IPS DF 6.9 (cell line): Measurements from ENCODE around the gene MTCL3.

ENCODE experiments used
- DNase-seq: peaks from one replicate; pipeline ENCODE4 v3.0.0-alpha.2; 2013; ENCODE audit warnings: low read depth, low spot score
- H3K27ac ChIP-seq: one replicate; pipeline ENCODE4 v1.5.1; 2013; ENCODE audit warnings: low read length, control low read depth
- H3K27me3 ChIP-seq: 2 replicates; pipeline ENCODE4 v1.6.1; 2013; ENCODE audit warnings: mild to moderate bottlenecking, low read length; ENCODE audit not compliant: control insufficient read depth, insufficient read depth
- H3K36me3 ChIP-seq: 2 replicates; pipeline ENCODE4 v1.6.1; 2013; ENCODE audit warnings: low read length; ENCODE audit not compliant: control insufficient read depth, insufficient read depth
- H3K4me1 ChIP-seq: 2 replicates; pipeline ENCODE4 v1.6.1; 2013; ENCODE audit warnings: low read length; ENCODE audit not compliant: control insufficient read depth, insufficient read depth
- H3K4me3 ChIP-seq: 2 replicates; pipeline ENCODE4 v1.5.1; 2013; ENCODE audit warnings: mild to moderate bottlenecking, low read length
- H3K9me3 ChIP-seq: 2 replicates; pipeline ENCODE4 v1.6.1; 2013; ENCODE audit warnings: low read length, inconsistent platforms; ENCODE audit not compliant: control insufficient read depth, insufficient read depth
- WGBS: extraction: QIAGEN DNeasy Blood & Tissue Kit; methylation state at CpG from one replicate; pipeline ENCODE4 v1.1.7; 2013; ENCODE audit warnings: mixed read lengths, missing lambda C conversion rate; ENCODE audit not compliant: insufficient read length, insufficient coverage; 5-methylcytosine and 5-hydroxymethylcytosine counted together

MTCL3 gene

DNA sequence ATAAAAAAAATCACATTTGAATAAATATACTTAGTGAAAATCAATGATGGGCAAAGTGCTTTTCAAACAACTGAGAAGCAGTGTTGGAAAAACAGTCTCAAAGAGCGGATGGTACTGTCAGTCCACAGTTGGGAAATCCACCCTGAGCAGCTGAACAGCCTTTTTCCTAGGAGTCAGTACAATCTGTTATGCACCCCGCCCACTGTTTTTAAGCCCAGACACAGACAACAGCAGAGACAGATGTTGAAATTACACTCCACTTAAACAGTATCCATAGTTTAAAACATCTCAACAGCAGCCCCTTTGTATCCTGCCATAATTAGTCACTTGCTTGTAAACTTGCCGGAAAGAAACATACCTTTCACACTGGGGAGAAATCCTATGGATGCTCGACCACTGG, 60.3 kb downstream of the MTCL3 start:
- H3K27ac ChIP-seq, result no peak overlapping the region
- no CpG with 5 or more reads among the region's 4 CpGs for WGBS
- no peaks in the 10 kb centered on the region for H3K9me3 ChIP-seq
- H3K4me3 ChIP-seq, result no peak overlapping the region
- H3K4me1 ChIP-seq, result peaks cover 2% of the 10 kb centered on the region; the same call in 1 of the 2 replicates
- H3K27me3 ChIP-seq, result no peaks in the 10 kb centered on the region
- H3K36me3 ChIP-seq, result no peaks in the 10 kb centered on the region
- DNase-seq, result no peak

DNA sequence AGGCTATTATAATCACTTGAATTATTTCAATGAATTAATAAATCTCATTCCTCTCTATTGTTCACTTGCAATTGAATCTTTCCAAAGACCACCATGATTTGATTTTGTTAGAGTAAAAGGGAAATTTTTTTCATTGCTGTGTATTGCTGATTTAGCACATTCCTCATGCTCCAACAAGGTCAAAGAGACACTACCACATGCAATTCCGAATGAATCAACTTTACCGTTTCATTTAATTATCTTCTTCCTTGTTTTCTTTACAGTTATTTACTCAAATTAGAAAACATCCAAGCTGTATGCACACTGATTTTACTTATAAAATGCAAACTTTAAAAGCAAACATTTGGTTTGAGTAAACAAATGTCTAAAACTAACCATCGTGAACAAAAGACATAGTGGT, 60.9 kb downstream of the MTCL3 start:
- H3K27ac ChIP-seq, result no peak overlapping the region
- no peaks in the 10 kb centered on the region for H3K27me3 ChIP-seq
- no peak overlapping the region for H3K4me3 ChIP-seq
- H3K4me1 ChIP-seq, result peaks cover 2% of the 10 kb centered on the region; the same call in 1 of the 2 replicates
- WGBS, result no CpG with 5 or more reads among the region's 3 CpGs
- DNase-seq, result no peak
- H3K36me3 ChIP-seq, result no peaks in the 10 kb centered on the region
- no peaks in the 10 kb centered on the region for H3K9me3 ChIP-seq

DNA sequence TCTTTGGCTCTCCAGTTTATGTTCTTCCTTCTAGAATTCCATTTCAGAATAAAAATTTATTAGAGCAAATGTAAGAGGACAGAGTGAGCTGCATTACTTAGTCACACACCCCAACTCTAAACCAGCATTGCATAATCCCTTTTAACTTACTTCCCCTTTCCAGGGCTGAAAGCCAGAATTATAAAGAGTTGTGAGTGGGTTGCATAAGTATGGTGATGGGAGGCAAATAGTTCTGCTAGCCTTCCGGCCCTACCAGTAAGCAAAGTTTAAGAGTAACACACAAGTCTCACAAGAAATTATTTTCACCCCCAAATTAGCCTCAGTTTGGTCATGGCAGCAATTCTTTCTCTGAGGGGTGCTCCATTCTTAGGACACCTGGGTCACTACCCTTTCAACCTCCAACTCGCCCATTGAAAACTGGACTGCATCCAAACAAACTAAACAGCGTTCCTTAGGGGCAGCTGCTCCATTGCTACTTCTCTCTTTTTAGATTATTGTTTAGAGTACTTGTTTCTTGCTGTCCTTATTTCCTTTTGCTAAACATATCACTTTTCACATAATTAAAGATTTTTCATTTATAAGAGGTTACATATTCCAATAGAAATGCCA, 61.6 kb downstream of the MTCL3 start:
- H3K27ac ChIP-seq, result no peak overlapping the region
- H3K27me3 ChIP-seq, result no peaks in the 10 kb centered on the region
- peaks cover 2% of the 10 kb centered on the region; the same call in 1 of the 2 replicates for H3K4me1 ChIP-seq
- whole genome bisulfite sequencing, result no CpG with 5 or more reads among the region's 3 CpGs
- H3K9me3 ChIP-seq, result no peaks in the 10 kb centered on the region
- no peak for DNase-seq
- no peaks in the 10 kb centered on the region for H3K36me3 ChIP-seq
- H3K4me3 ChIP-seq, result no peak overlapping the region

DNA sequence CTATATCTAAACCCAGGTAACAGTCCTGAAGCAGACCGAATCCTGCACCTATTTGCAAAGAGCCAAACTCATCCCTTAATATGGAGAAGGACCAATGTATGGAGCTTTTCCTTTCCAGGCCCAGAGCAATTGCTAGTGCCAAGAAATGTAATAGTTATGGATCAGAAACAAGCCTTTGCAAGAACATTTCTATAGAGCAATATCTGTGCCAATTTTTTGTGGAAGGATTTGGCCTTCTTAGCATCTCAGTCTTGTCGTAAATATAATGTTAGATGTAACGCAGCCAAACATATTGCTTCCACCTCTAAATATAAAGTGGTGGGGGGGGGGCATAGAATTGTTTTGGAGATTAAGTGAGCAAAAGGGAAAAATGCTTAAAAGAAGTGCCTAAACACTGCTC, 62.7 kb downstream of the MTCL3 start:
- Histone ChIP-seq H3K36me3 (no peaks in the 10 kb centered on the region), H3K27me3 (no peaks in the 10 kb centered on the region), H3K27ac (no peak overlapping the region), H3K4me3 (no peak overlapping the region), H3K9me3 (no peaks in the 10 kb centered on the region), H3K4me1 (peaks cover 2% of the 10 kb centered on the region; the same call in 1 of the 2 replicates)
- no peak for DNase-seq
- no CpG with 5 or more reads among the region's 3 CpGs for WGBS

DNA sequence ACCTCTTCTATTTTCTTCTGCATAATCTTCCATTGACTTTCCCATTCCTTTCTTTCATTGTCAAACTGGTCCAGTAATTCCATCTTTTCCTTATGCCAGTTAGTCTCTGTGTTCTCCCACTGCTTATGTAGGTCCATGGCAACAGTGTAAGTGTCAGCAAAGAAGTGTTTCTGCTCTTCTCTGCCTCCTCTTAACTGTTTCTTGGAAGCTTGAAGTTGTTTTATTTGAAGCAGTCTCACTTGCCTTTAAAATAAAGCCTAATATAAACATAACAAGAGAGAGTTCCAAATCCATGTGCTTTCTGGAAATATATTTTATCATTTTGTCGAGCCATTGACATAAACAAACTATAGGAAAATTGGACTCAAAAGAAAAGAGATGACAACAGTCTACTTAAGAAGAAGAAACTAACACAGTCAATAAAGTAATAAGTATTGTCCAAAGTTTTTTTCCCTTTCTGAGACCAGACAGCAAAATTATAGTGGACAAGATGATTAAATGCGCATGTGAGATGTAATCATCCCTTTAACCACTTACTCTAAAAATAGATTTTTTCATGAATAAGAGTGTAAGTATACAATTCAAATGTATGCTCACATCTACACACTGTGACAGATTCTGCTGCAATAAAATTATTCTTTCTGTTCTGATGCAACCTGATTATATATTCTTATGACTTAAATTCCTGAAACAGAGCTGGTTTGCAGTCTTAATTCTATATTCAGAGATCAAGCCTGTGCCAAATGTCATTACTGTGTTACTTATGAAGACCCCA, 65.1 kb downstream of the MTCL3 start:
- no peaks in the 10 kb centered on the region for H3K27me3 ChIP-seq
- H3K27ac ChIP-seq, result no peak overlapping the region
- no peak overlapping the region for H3K4me3 ChIP-seq
- H3K4me1 ChIP-seq, result peaks cover 2% of the 10 kb centered on the region; the same call in 1 of the 2 replicates
- no CpG with 5 or more reads among the region's 2 CpGs for WGBS
- H3K36me3 ChIP-seq, result no peaks in the 10 kb centered on the region
- no peak for DNase-seq
- H3K9me3 ChIP-seq, result no peaks in the 10 kb centered on the region

DNA sequence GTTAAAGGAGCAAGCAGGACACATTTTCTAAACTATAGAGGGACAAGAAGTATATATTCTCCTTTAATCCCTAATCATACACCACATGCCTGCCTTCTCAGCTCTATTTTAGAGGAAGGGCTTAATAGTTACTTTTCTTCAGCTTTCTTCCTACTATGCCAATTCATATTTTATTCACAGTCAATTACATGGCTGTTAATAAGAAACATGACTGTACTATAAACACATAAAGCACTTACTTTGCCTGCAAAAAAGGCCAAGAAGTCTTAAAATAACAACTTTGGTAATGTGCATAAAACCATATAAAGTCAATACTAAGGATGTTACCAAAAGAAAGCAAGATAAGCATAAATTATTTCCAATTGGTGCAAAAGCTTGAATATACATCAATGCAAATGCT, 66.3 kb downstream of the MTCL3 start:
- H3K27me3 ChIP-seq, result no peaks in the 10 kb centered on the region
- H3K27ac ChIP-seq, result no peak overlapping the region
- no peak overlapping the region for H3K4me3 ChIP-seq
- H3K9me3 ChIP-seq, result no peaks in the 10 kb centered on the region
- no peaks in the 10 kb centered on the region for H3K36me3 ChIP-seq
- no peak for DNase-seq
- no peaks in the 10 kb centered on the region; the same call in 1 of the 2 replicates for H3K4me1 ChIP-seq

DNA sequence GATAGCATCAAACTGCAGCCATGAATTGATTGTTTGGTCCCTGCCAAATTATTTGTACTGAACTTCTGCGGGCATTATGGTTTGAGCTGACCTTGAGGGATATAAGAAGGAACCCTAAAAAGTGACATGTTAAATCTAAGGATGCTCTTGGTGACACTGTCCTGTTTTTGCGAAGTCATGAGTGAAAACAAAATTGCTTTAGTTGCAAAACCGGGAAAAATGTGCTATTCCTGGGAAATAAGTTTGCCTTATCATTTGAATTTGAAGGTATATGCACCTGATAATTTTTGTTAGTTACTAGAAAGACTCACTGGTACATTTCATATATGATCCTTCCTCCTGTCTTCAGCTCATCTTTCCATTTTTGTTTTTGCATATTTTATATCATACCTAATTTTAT, 67.7 kb downstream of the MTCL3 start:
- WGBS, result no CpG with 5 or more reads among the region's 3 CpGs
- Histone ChIP-seq H3K36me3 (no peaks in the 10 kb centered on the region), H3K9me3 (no peaks in the 10 kb centered on the region), H3K27ac (no peak overlapping the region), H3K4me1 (no peaks in the 10 kb centered on the region), H3K27me3 (no peaks in the 10 kb centered on the region), H3K4me3 (no peak overlapping the region)
- DNase-seq, result no peak

DNA sequence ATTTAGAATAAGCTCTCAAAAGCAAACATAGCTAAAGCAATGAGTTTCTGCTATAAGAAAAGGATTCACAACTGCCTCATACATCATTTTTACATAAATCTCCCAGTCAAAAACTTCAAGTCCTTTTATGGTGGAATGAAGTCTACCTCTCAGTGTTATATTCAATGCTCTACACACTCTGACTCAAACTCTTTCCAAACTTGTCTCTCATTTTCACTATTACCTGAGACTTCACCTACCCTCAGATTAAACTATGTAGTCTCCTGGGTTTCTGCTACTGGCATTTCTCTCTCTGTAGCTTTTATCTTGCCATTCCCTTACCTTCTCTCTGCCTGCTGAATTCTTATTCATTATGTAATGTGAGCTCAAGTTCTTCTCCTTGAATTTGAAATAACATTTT, 71.4 kb downstream of the MTCL3 start:
- no peak for DNase-seq
- Histone ChIP-seq H3K36me3 (no peaks in the 10 kb centered on the region), H3K27ac (no peak overlapping the region), H3K9me3 (no peaks in the 10 kb centered on the region), H3K27me3 (no peaks in the 10 kb centered on the region), H3K4me3 (no peak overlapping the region), H3K4me1 (no peaks in the 10 kb centered on the region)

DNA sequence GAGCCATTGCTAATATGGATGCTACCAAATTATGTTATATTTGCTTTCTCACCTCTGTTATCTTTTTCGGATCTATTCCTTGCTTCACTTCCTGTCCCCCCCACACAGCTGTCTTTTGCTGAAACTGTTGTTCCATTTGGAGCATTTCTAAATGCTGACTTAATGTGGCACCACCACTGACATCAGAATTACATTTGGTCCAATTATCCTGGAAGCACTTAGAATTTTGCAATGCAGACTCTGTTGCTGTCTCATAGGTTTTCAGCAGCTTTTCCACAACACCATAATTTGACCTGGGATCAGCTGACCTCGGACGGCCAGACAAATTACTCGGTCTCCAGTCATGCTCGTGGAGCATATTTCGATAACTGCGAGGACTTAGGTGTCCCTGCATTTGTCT, 72.8 kb downstream of the MTCL3 start:
- Histone ChIP-seq H3K4me3 (no peak overlapping the region), H3K36me3 (no peaks in the 10 kb centered on the region), H3K9me3 (no peaks in the 10 kb centered on the region), H3K27ac (no peak overlapping the region), H3K4me1 (no peaks in the 10 kb centered on the region), H3K27me3 (no peaks in the 10 kb centered on the region)
- DNase-seq, result no peak
- WGBS, result no CpG with 5 or more reads among the region's 7 CpGs

DNA sequence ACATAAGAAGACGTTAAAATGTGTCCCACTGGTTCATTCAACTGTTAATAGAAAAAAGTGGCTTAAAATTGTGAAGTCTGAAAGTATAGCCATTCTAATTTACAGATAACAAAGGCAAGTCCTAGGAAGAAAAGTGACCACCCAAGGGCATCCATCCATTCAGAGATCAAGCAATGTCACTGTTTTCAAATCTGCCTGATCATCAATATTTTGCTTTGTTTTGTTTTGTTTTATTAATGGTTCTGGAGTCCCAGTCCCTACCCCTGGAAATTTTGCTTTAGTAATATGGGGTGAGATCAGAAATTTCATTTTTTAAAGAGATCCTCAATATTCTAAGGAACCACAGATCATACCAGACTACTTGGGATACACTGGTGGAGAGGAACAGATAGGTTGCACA, 77.3 kb downstream of the MTCL3 start:
- DNase-seq, result no peak
- WGBS, result no CpG with 5 or more reads among the region's 1 CpG
- Histone ChIP-seq H3K36me3 (no peaks in the 10 kb centered on the region), H3K9me3 (no peaks in the 10 kb centered on the region), H3K4me3 (no peak overlapping the region), H3K27me3 (no peaks in the 10 kb centered on the region), H3K27ac (no peak overlapping the region), H3K4me1 (no peaks in the 10 kb centered on the region)

DNA sequence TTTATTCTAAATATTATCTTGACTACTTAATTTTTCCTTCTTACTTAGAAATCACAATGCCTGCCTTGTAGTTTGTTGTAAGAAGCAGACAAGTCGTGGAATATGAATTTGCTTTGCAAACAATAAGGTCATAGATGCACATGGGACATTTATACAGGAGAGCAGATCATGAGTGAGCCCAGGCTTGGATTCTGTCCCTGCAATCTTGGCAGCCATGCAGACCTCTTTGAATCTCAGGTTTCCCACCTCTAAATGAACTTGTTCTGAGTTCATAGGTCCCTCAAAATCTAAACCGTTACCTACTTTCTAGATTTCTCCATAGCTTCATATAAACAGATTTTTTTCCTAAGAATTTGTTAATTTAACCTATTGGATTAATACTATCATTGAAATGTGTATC, 79.4 kb downstream of the MTCL3 start:
- H3K27ac ChIP-seq, result no peak overlapping the region
- no peaks in the 10 kb centered on the region for H3K36me3 ChIP-seq
- DNase-seq, result no peak
- no peaks in the 10 kb centered on the region for H3K27me3 ChIP-seq
- H3K4me3 ChIP-seq, result no peak overlapping the region
- no peaks in the 10 kb centered on the region for H3K9me3 ChIP-seq
- no CpG with 5 or more reads among the region's 2 CpGs for WGBS
- H3K4me1 ChIP-seq, result no peaks in the 10 kb centered on the region
